Vagina (tissue), 2 donors: ENCODE data around the gene NKD2. TPM values are rescaled to one million over a fixed set of nuclear protein-coding genes. Genes with fewer than 3 reads are reported as not detected.

Experiments
- DNase-seq, 2 donors: peaks; one replicate each; pipeline ENCODE4 v3.0.0-alpha.2; 2017; ENCODE audit errors: extremely low spot score in 2 of 2
- H3K27ac ChIP-seq: fragments of 200-600 bp; sonication (generic); one replicate; pipeline ENCODE4 v1.5.1; 2019
- H3K27me3 ChIP-seq: fragments of 200-600 bp; sonication (generic); one replicate; pipeline ENCODE4 v1.5.1; 2019
- H3K36me3 ChIP-seq, 2 donors: fragments of 200-600 bp; sonication (generic); one replicate each; pipeline ENCODE4 v1.5.1; 2017 to 2019
- H3K4me1 ChIP-seq: fragments of 200-600 bp; sonication (generic); one replicate; pipeline ENCODE4 v1.5.1; 2019
- H3K4me3 ChIP-seq, 2 donors: fragments of 200-600 bp; sonication (generic); 1 replicate in 1 of 2; 2 replicates in 1 of 2; pipeline ENCODE4 v1.5.1; 2016 to 2019
- H3K9me3 ChIP-seq: fragments of 200-600 bp; sonication (generic); one replicate; pipeline ENCODE4 v1.5.1; 2019
- POLR2A ChIP-seq, 2 donors: fragments of 450-650 bp; IDR thresholded peaks; one replicate each; pipeline ENCODE4 v1.6.1; 2017; ENCODE audit warnings: antibody characterized with exemption in 2 of 2, mild to moderate bottlenecking in 2 of 2, moderate library complexity in 2 of 2
- POLR2AphosphoS5 ChIP-seq, 2 donors: sonication (generic); formaldehyde crosslinking; IDR thresholded peaks; one replicate each; pipeline ENCODE4 v1.9.0; 2017; ENCODE audit warnings: antibody characterized with exemption in 2 of 2, mild to moderate bottlenecking in 2 of 2, low read depth in 1 of 2; ENCODE audit not compliant: insufficient read depth in 1 of 2
- intact Hi-C: fragments of 100-400 bp; cut with DNase I; formaldehyde crosslinking; loops from one replicate; pipeline ENCODE4 v1.15.1; 2023
- total RNA-seq: library from RNA; depleted of rRNA; stranded (reverse); fragments of >200 nt; gene quantifications from one replicate; pipeline ENCODE4 v1.2.3, GENCODE V29; 2016
- TF ChIP-seq, protein P1 (sequence below), 3 experiments: fragments of 450-650 bp in 2 of 3; fragments of 200-600 bp in 1 of 3; sonication (generic) in 1 of 3; IDR thresholded peaks; one replicate each; pipeline ENCODE4 v1.5.1; 2017 to 2019; ENCODE audit warnings: antibody characterized with exemption in 3 of 3, mild to moderate bottlenecking in 2 of 3, moderate library complexity in 2 of 3

Gene NKD2
- total RNA-seq, 1 donor from 2014 or later: 2.0 TPM

DNA sequence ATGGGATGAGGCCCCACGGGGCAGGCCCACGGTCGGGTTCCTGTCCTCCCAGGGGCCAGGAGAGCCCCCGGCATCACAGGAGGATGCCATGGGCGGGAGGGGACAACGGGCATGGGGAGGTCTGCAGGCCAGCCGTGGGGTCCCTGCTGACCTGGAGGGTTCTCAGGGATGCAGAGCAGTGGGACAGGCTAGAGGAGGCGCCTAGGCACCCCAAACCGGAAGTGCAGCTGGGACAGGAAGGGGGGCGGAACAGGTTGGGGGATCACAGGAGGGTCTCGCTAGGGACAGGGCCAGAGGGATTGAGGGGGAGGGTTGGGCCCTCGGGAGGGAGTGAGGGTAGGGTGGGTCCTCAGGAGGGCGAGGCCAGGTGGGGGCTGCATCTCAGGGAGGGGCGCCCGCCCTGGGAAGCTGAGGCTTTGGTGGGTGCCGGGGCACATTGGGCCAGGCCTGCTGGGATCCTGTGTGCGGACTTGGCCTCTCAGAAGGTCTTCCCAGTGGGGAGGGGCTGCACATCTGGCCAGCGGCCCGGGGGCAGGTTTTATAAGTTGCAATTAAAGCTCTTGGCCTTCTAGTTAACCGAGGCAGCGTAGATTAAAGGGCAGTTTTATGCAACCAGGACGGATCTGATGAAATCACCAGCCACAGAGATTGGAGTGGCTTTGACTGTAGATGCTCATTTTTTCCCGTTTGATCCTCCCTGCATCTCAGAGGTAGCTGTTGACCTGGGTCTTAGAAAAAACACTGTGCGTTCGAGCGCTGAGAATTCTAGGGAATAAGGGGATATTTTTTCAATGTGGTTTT lies 20.1 kb downstream of the NKD2 start:
- no peaks in the 10 kb centered on the region for H3K36me3 ChIP-seq
- no peaks in the 10 kb centered on the region for H3K27me3 ChIP-seq
- TF ChIP-seq, protein P1, sequence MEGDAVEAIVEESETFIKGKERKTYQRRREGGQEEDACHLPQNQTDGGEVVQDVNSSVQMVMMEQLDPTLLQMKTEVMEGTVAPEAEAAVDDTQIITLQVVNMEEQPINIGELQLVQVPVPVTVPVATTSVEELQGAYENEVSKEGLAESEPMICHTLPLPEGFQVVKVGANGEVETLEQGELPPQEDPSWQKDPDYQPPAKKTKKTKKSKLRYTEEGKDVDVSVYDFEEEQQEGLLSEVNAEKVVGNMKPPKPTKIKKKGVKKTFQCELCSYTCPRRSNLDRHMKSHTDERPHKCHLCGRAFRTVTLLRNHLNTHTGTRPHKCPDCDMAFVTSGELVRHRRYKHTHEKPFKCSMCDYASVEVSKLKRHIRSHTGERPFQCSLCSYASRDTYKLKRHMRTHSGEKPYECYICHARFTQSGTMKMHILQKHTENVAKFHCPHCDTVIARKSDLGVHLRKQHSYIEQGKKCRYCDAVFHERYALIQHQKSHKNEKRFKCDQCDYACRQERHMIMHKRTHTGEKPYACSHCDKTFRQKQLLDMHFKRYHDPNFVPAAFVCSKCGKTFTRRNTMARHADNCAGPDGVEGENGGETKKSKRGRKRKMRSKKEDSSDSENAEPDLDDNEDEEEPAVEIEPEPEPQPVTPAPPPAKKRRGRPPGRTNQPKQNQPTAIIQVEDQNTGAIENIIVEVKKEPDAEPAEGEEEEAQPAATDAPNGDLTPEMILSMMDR (IDR thresholded peaks at IDR 0.05): no peak
- TF ChIP-seq POLR2AphosphoS5 (IDR thresholded peaks at IDR 0.05; ENCODE audit: insufficient read depth in 1 of 2, low read depth in 1 of 2) (no peak), POLR2A (IDR thresholded peaks at IDR 0.05) (no peak)
- H3K27ac ChIP-seq: no peak overlapping the region
- no peak for DNase-seq
- intact Hi-C loops: no loop called here
- no peak overlapping the region for H3K4me3 ChIP-seq
- no peaks in the 10 kb centered on the region for H3K9me3 ChIP-seq
- H3K4me1 ChIP-seq: no peaks in the 10 kb centered on the region

DNA sequence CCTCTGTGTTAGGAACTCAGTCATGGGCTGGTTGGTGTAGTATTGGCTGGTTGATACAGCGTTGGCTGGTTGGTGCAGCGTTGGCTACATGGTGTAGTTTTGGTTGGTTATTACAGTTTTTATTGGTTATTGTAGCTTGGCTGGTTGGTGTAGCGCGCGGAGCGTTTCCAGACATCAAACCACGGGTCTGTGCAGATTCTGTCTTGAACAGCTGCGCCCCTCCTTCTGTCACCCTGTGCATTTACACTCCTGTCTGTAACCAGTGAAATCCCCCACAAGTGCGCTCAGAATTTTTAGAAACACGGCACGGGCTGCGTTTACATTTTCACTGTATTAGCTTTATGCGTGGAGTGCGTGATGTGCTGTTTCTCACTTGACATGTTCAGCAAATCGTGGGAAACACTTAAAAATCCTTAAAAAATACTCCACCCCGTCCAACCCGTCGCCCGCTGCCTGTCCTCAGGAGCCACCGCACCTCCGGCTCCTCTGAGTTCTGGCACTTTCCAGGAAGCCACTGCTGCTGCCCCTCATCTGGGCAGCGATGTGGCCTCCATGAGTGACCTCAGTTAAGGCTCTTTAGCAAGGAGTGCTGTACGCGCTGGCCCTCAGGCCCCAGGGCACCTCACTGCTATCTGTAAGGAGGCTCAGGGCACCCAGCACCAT lies 20.8 kb downstream of the NKD2 start:
- Histone ChIP-seq H3K9me3 (no peaks in the 10 kb centered on the region), H3K27ac (no peak overlapping the region), H3K27me3 (no peaks in the 10 kb centered on the region), H3K4me1 (no peaks in the 10 kb centered on the region), H3K4me3 (no peak overlapping the region), H3K36me3 (no peaks in the 10 kb centered on the region)
- intact Hi-C loops: no loop called here
- TF ChIP-seq POLR2AphosphoS5 (IDR thresholded peaks at IDR 0.05; ENCODE audit: insufficient read depth in 1 of 2, low read depth in 1 of 2) (no peak), POLR2A (IDR thresholded peaks at IDR 0.05) (no peak)
- TF ChIP-seq, protein P1 (IDR thresholded peaks at IDR 0.05): no peak
- no peak for DNase-seq

DNA sequence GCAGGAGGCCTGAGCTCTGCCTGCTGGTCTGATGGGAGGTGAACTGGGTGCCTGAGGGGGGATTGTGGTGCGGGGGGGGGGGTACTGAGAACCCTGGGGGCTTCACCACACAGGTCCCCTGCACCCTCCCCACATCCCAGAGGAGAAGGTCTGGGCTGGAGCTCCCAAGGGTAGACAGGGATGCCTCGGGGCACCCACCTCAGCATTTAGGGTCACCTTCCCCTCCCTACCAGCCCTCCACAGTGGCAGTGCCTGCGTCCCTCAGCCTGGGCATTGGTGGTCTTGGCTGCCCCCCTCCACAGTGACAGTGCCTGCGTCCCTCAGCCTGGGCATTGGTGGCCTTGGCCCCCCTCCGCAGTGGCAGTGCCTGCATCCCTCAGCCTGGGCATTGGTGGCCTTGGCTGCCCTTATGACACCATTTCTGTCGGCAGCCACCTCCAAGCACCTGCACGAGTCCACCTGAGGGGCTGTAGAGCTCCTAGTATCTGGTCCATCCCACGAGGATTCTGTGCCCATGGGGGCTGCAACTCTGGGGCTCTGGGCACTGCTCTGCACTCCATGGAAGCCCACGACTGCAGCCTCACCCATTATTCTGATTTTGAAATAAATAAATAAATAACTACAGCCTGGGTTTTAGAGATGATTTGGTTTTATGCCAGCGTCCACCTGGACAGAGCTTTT lies 21.5 kb downstream of the NKD2 start:
- Histone ChIP-seq H3K27ac (no peak overlapping the region), H3K4me3 (no peak overlapping the region), H3K36me3 (no peaks in the 10 kb centered on the region), H3K9me3 (no peaks in the 10 kb centered on the region), H3K4me1 (no peaks in the 10 kb centered on the region), H3K27me3 (no peaks in the 10 kb centered on the region)
- DNase-seq: no peak
- no peak for TF ChIP-seq POLR2A (IDR thresholded peaks at IDR 0.05)
- intact Hi-C loops: no loop called here

DNA sequence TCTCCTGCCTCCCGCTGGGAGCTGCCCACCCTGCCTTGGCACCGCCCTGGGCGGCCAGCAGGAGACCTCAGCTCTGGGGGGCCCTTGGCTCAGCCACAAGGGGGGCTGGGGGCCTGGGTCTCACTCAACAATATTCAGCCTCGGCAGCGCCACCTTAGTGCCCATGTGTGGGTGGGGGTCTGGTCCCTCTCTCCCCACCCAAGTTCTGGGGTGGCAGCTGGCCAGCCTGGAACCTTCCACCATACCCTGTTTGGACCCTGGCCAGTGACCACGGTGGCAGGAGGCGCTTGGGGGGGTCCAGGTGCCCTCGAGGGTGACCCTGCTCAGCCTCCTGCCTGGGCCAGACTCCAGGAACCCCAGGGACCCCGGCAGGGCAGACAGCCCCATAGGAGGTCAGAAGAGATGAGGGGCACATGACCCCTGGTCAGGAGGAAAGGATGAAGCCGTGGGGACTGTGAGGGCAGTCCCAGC lies 22.2 kb downstream of the NKD2 start:
- Histone ChIP-seq H3K27me3 (no peaks in the 10 kb centered on the region), H3K4me1 (no peaks in the 10 kb centered on the region), H3K27ac (no peak overlapping the region), H3K9me3 (no peaks in the 10 kb centered on the region), H3K4me3 (no peak overlapping the region), H3K36me3 (no peaks in the 10 kb centered on the region)
- DNase-seq: no peak
- intact Hi-C loops: no loop called here
- TF ChIP-seq POLR2AphosphoS5 (IDR thresholded peaks at IDR 0.05; ENCODE audit: insufficient read depth in 1 of 2, low read depth in 1 of 2) (no peak), POLR2A (IDR thresholded peaks at IDR 0.05) (no peak)
- TF ChIP-seq, protein P1 (IDR thresholded peaks at IDR 0.05): no peak

DNA sequence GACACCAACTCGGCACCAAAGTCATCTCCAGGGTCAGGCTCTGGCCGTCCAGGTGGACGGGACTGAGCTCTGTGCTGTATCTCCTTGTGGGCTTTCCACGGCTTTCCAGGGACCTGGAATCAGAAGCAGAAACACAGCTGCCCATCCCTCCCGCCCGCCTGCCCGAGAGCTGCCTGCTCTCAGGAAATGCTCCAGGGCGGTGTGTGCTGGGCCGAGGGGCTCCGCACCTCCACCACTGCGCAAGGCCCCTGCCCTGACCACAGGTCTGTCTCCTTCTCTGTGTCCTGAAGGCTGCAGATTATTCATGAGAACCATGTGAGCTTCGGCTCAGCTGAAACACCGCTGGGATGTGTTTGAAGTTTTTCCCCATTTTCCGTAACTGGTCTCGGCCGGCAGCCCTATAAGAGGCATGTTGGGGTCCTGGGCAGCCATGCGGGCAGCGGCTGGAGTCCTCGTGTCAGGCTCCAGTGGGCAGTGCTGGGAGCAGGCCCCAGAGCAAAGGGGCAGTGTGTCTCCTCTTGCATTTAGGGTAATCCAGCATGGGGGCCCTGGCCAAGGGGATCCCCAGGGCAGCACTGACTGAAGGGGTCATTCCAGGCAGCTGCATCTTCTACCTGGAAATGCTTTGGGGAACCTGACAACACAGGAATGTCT lies 22.8 kb downstream of the NKD2 start:
- H3K27me3 ChIP-seq: no peaks in the 10 kb centered on the region
- no peaks in the 10 kb centered on the region for H3K9me3 ChIP-seq
- intact Hi-C loops: no loop called here
- H3K36me3 ChIP-seq: no peaks in the 10 kb centered on the region
- DNase-seq: no peak
- no peak overlapping the region for H3K4me3 ChIP-seq
- H3K27ac ChIP-seq: no peak overlapping the region
- TF ChIP-seq, protein P1 (IDR thresholded peaks at IDR 0.05): no peak
- TF ChIP-seq POLR2A (IDR thresholded peaks at IDR 0.05) (no peak), POLR2AphosphoS5 (IDR thresholded peaks at IDR 0.05; ENCODE audit: insufficient read depth in 1 of 2, low read depth in 1 of 2) (no peak)
- H3K4me1 ChIP-seq: no peaks in the 10 kb centered on the region
